GM20431 (cell line): ENCODE results near the gene COMMD7.

ENCODE experiments used
- in situ Hi-C: fragments of 300-500 bp; cut with MseI, MboI; formaldehyde crosslinking; loops from one replicate; pipeline ENCODE4 v1.15.0; 2020; ENCODE audit warnings: low sequenced_read_pairs; ENCODE audit not compliant: unreplicated experiment

The COMMD7 gene

DNA sequence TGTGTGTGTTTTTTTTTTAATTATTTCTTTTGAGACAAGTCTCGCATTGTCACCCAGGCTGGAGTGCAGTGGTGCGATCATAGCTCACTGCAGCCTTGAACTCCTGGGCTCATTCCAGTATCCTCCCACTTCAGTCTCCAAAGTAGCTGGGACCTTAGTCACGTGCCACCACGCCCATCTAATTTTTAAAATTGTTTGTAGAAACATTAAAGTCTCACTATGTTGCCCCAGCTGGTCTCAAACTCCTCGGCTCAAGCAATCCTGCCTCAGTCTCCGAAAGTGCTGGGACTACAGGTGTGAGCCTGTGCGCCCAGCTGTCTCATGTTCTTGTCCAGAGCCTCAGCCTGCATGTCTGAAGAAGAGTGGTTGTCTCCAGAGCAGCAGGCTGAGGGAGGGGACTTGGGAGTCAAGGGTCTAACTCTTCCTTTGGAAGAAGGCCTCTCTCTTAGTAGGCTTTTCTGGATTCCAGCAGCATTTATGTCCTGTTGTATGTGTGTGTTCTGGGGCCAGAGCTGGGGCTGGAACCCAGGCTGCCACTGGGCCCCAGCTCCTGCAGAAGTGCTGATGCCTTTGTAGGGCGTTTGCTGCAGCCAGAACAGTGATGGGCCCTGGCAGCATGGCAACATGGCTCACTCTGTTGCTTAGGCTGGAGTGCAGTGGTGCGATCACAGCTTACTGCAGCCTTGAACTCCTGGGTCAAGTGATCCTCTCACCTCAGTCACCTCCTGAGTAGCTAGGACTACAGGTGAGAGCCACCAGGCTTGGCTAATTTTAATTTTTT, 24.3 kb upstream of the COMMD7 start:
- in situ Hi-C loops, result loop anchor here (25.0 kb wide), 1 partner anchor 230 kb away; no protein-coding TSS in a partner anchor

GRCh38 chr20:32765230-32765875, 22.1 kb upstream of the COMMD7 start:
- in situ Hi-C loops, result loop anchor here (25.0 kb wide), 1 partner anchor 228 kb away; no protein-coding TSS in a partner anchor

- in situ Hi-C loops, result loop anchor here (25.0 kb wide), 1 partner anchor 227 kb away; no protein-coding TSS in a partner anchor
These were observed 21.0 kb upstream of the COMMD7 start for GRCh38 chr20:32764005-32764960.

DNA sequence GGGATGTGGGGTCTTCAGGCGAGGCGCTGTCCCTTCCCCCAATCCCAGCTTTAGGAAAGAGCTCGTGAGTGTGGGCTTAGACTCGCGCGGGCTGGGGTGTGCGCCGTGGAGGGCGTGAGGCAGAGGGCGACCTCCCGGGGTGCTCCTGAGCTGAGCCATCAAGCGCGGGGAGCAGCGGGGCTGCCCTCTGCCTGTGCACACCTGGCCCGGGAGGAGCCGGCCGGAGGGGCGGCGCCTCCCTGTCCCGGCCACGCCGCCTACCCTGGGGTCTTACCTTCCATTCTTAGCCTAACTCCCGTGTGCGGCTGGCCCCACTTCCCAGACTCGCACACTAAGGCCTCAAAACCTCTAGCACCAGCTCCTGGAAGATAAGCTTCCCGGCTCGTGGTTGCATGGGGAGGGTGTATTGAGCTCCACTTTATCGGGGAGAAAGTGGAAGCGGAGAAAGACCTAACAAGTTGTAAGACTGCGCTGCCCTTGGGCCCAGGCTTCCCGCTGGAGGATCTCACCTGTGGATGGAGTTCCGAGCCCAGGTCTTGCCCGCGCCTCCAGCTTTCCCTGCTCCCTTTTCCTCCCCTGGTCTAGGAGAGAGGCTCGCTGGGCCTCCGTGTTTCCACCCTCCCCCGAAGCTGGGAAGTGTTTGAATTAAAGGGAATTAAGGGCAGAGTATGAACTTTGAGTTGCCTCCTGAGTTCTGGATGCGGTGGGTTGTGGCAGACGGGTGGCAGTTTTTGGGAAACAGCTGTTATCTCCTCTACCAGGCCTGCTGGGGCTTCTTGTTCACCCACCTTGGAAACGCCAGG, 20.1 kb upstream of the COMMD7 start:
- in situ Hi-C loops, result loop anchor here (25.0 kb wide), 1 partner anchor 226 kb away; no protein-coding TSS in a partner anchor

GRCh38 chr20:32762754-32763201, 19.5 kb upstream of the COMMD7 start:
- in situ Hi-C loops, result loop anchor here (25.0 kb wide), 1 partner anchor 225 kb away; no protein-coding TSS in a partner anchor

DNA sequence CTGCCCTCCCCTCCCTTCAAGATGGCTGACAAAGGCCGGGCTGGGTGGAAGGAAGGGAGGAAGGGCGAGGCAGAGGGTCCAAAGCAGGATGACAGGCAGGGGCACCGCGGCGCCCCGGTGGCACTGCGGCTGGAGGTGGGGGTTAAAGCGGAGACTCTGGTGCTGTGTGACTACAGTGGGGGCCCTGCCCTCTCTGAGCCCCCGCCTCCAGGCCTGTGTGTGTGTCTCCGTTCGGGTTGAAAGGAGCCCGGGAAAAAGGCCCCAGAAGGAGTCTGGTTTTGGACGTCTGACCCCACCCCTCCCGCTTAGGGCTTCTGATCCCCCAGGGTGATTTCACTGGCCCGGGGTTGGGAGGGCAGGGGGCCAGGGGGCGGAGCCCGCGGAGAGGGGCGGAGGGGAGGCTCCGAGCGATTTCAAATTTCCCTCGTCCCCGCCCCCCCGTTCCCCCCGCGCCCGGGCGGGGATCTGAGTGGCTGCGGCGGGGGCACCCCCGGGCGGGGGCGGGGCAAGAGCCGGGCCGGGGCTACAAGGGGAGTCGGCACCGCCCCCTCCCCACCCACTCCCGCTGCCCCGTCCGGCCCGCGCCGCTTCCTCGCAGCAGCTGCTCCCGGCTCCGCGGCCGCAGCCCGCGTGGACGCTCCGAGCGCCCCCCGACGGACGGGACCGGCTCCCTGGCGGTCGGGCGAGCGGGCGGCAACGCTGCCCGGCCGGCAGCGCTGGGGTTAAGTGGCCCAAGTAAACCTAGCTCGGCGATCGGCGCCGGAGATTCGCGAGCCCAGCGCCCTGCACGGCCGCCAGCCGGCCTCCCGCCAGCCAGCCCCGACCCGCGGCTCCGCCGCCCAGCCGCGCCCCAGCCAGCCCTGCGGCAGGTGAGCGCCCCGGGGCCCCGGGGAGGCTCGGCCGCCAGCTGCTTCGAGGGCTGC, 18.8 kb upstream of the COMMD7 start, which contains the start of gene DNMT3B:
TSS of gene DNMT3B (plus strand) at position 555 of the 923 bp plus-strand sequence. CDS start 17,939 bp downstream, outside the sequence.
- in situ Hi-C loops, result loop anchor here (25.0 kb wide), 1 partner anchor 225 kb away; no protein-coding TSS in a partner anchor

DNA sequence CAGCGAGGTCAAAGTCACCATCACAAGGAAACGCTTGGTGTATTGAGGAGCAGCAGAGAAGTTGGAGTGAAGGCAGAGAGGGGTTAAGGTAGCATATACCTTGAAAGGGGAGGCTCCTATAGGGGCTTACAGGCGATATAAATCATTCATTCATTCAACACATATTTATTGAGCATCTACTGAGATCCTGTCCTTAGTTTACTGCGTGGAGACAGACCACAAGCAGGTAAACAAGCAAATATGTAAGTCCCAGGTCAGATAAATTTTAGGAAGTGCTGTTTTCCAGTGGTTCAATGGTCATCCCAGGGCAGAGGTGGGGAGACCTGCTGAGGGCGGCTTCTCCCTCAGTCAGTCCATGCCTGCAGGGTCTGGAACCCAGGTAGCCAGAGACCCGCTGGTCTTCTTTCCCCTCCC, 18.2 kb upstream of the COMMD7 start:
- in situ Hi-C loops, result loop anchor here (25.0 kb wide), 1 partner anchor 224 kb away; no protein-coding TSS in a partner anchor

GRCh38 chr20:32756156-32756555, 12.9 kb upstream of the COMMD7 start:
- in situ Hi-C loops, result loop anchor here (25.0 kb wide), 1 partner anchor 219 kb away; no protein-coding TSS in a partner anchor

DNA sequence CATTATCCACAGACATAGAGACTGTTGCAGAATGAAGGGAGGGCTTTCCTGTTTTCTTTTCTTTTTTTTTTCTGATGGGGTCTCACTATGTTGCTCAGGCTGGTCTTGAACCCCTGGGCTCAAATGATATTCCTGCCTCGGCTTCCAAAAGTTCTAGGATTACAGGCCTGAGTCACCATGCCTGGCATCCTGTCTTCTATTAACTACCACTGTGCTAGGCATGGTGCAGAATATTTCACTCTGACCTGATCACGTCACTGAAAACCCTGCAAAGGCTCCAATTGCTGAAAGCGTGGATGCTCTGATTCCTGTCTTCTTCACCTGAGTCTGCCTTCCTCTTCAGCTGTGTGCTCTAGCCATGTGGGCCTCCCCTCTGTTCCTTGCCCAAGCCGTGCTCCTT, 10.5 kb upstream of the COMMD7 start:
- in situ Hi-C loops, result loop anchor here (25.0 kb wide), 1 partner anchor 216 kb away; no protein-coding TSS in a partner anchor

DNA sequence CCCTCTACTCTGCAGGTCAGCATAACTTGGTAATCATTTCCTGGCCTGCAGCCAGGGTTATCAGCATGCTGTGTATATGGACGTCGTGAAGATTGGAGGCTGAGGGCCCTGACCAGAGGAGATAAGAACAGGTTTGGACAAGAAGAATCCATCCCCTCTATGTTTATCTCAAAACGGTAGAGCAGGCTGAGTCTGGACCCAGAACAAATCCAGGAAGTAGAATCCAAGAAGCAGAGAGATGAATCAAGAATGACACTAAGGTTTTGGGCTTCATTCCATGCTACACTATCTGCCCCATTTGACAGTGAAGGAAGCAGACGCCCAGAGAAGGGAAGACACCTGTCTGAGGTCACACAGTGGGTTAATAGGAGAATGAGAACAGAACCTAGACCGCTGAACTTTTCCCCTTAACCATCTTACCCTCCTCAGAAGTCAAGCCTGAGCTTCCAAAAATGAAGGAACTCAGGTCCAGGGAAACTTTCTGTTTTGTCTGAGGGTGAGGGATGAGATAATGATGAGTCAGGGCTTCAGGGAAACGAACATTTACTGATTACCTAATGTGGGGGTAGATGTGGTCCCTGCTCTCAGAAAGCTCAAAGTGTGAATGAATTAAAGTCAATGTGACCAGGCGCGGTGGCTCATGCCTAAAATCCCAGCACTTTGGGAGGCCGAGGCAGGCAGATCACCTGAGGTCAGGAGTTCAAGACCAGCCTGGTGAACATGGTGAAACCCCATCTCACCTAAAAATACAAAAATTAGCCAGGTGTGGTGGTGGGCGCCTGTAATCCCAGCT, 9.4 kb upstream of the COMMD7 start:
- in situ Hi-C loops, result loop anchor here (25.0 kb wide), 1 partner anchor 215 kb away; no protein-coding TSS in a partner anchor

GRCh38 chr20:32751702-32752457, 8.6 kb upstream of the COMMD7 start:
- in situ Hi-C loops, result loop anchor here (25.0 kb wide), 1 partner anchor 215 kb away; no protein-coding TSS in a partner anchor

GRCh38 chr20:32751293-32751692, 8.0 kb upstream of the COMMD7 start:
- in situ Hi-C loops, result loop anchor here (25.0 kb wide), 1 partner anchor 214 kb away; no protein-coding TSS in a partner anchor

DNA sequence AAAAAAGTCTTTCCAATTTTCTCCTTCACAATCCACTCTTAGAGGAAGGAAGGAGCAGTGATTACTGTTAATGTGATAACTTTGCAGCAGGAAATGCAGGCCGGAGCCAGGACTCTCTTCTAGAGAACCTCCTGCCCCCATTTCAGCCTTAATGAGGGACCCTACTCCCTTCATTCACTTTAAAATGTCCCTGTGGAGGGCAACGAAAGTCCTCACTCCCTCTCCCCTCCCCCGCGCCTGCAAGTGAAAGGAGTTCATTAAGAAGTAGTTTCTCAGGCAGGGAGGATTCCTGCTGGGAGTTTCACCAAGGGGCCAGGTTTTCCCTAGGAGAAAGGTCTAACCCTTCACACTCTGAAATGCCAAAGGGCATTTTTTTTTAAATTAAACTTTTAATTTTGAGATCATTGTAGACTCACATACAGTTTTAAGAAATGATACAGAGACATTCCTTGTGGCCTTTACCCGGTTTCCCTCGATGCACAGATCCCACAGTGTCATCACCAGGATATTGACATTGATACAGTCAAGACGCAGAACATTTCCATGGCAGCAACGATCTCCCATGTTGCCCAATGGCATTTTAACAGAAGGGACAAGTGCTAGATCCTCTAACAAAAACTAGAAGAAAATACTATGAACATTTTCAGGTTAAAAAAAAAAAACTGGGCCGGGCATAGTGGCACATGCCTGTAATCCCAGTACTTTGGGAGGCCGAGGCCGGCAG, 6.8 kb upstream of the COMMD7 start:
- in situ Hi-C loops, result loop anchor here (25.0 kb wide), 1 partner anchor 213 kb away; no protein-coding TSS in a partner anchor

GRCh38 chr20:32742322-32743236, 688 bp downstream of the COMMD7 start:
- in situ Hi-C loops, result no loop called here
